ENCODE data around the gene COL24A1. TPM values are rescaled to one million over a fixed set of nuclear protein-coding genes. Genes with fewer than 3 reads are reported as not detected.

Gene COL24A1
- total RNA-seq, 1 experiment from 2014 or later, result 0.08 TPM

GRCh38 chr1:86155051-86155806, 1.3 kb downstream of the COL24A1 start:
- Histone ChIP-seq H3K4me3 (ENCODE audit: low read depth in 2 of 2, low read length in 2 of 2) (peak overlapping the region in 1 of 2 experiments; percentile 46; a peak in 3 of 4 replicates), H3K4me1 (ENCODE audit: control insufficient read depth, insufficient read depth, low read length) (0 out of 2 replicates have a peak, but pooled peaks cover 7% of the 10 kb centered on the region), H3K9me3 (ENCODE audit: control insufficient read depth, insufficient read depth, low read depth, low read length) (no peaks in the 10 kb centered on the region), H3K27me3 (ENCODE audit: control insufficient read depth, insufficient read depth, low read length) (peaks cover 35% of the 10 kb centered on the region), H3K27ac (ENCODE audit: low read length) (no peak overlapping the region), H3K36me3 (ENCODE audit: control insufficient read depth, insufficient read depth, low read length) (no peaks in the 10 kb centered on the region)
- POLR2A ChIA-PET, result no interaction called here
- peak; percentile 62 for ATAC-seq
- in situ Hi-C loops (cut with HindIII; ENCODE audit: low pct_unique_long_range_greater_than_20kb, low sequenced_read_pairs), result no loop called here
- CTCF ChIA-PET, result no interaction called here
- intact Hi-C loops (cut with micrococcal nuclease; ENCODE audit: unreplicated experiment), result loop anchor here (10.0 kb wide), 1 partner anchor 450 kb away; the partner anchor contains the start of gene ZNHIT6
- no peak for DNase-seq (ENCODE audit: low read depth, low spot score)
- no TSS peak for BruUV-seq (replicated peaks)
- TF ChIP-seq SIN3A (IDR thresholded peaks at IDR 0.05; ENCODE audit: borderline replicate concordance, insufficient read depth, low read depth, low read length) (no peak), POLR2AphosphoS5 (IDR thresholded peaks at IDR 0.05; ENCODE audit: low read depth, low read length) (no peak), CTCF (IDR thresholded peaks at IDR 0.05) (no peak), TCF7L2 (IDR thresholded peaks at IDR 0.05; ENCODE audit: low read depth, low read length) (no peak), REST (IDR thresholded peaks at IDR 0.05; ENCODE audit: insufficient read depth in 1 of 2, low read depth in 2 of 2, low read length in 1 of 2) (no peak)

- ATAC-seq (peak; percentile 20), DNase-seq (ENCODE audit: low read depth, low spot score) (no peak)
- no TSS peak for BruUV-seq (replicated peaks)
- TF ChIP-seq POLR2AphosphoS5 (IDR thresholded peaks at IDR 0.05; ENCODE audit: low read depth, low read length) (no peak), TCF7L2 (IDR thresholded peaks at IDR 0.05; ENCODE audit: low read depth, low read length) (no peak), CTCF (IDR thresholded peaks at IDR 0.05) (no peak)
- in situ Hi-C loops (cut with HindIII; ENCODE audit: low pct_unique_long_range_greater_than_20kb, low sequenced_read_pairs), result no loop called here
- H3K27ac ChIP-seq (ENCODE audit: low read length), result no peak overlapping the region
- peaks cover 29% of the 10 kb centered on the region for H3K27me3 ChIP-seq (ENCODE audit: control insufficient read depth, insufficient read depth, low read length)
- POLR2A ChIA-PET, result interaction anchor here (0.6 kb wide), 1 partner anchor 1327 kb away, joined by 5 read pairs; no protein-coding TSS in a partner anchor
- no peak overlapping the region for H3K4me3 ChIP-seq (ENCODE audit: low read depth in 2 of 2, low read length in 2 of 2)
- H3K4me1 ChIP-seq (ENCODE audit: control insufficient read depth, insufficient read depth, low read length), result 0 out of 2 replicates have a peak, but pooled peaks cover 7% of the 10 kb centered on the region
- H3K9me3 ChIP-seq (ENCODE audit: control insufficient read depth, insufficient read depth, low read depth, low read length), result no peaks in the 10 kb centered on the region
- intact Hi-C loops (cut with micrococcal nuclease; ENCODE audit: unreplicated experiment), result loop anchor here (10.0 kb wide), 1 partner anchor 450 kb away; the partner anchor contains the start of gene ZNHIT6
- CTCF ChIA-PET, result no interaction called here
- H3K36me3 ChIP-seq (ENCODE audit: control insufficient read depth, insufficient read depth, low read length), result no peaks in the 10 kb centered on the region
Measured at GRCh38 chr1:86154571-86155050, 2.0 kb downstream of the COL24A1 start.

All from Panc1 (cell line).